ENCODE measurements around the gene ATF6B.
A peak's percentile ranks its signal among the peaks of the same experiment; 100 is the strongest.
"Not testable (repeated sequence)": the region's sequence is repeated elsewhere in the genome, so short reads cannot be mapped to it uniquely, and the experiment has no call there.

ATF6B gene

DNA sequence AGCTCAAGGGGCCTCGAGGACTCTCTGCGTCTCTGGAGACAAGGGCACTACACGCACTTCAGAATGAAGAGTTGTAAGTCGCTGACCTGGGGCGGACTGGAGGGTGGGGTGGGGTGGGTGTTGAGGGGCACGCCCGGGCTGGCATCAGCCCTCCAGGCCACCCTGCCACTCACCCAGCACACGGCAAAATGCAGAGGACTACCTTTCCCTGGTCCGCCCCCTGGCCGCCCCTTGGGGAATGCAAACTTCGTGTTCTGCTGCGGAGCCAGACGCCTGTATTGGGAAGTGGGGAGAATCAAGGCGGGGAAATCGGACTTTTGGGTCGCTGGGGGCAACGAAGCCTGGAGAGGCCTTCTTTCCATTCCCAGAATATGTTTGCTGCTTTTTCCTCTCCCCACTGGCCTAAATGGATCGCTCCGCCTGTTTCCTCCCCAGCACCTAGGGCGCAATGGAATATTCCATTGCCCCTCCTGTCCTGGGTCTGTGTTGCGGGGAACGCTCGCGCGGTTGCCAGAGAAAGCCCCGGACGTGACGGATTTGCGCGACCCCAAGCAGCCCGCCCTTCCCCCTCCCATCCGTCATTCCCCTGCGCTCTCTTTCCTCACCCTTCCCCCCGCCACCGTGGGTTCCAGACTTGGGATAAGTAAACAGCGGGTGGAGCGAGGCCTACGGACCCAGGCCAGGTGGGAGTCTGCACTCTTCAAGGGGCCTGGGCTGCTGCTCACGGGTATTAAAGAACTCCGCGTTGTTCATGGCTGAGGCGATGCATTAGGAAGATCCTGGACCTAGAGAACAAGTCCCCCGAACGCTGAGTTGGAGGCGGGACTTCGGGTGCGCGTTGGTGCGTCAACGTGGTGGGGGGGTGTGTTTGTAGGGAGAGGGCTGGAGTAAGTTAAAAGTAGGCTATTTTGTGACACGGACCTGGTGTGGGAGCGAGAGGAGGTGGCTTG, 25.8 kb upstream of the ATF6B start, which contains the start of gene PPT2:
Gene PPT2 (plus strand): TSS at position 578 of the 950 bp plus-strand sequence. CDS start 454 bp downstream, outside the sequence.
- peak; percentile 90 for DNase-seq

DNA sequence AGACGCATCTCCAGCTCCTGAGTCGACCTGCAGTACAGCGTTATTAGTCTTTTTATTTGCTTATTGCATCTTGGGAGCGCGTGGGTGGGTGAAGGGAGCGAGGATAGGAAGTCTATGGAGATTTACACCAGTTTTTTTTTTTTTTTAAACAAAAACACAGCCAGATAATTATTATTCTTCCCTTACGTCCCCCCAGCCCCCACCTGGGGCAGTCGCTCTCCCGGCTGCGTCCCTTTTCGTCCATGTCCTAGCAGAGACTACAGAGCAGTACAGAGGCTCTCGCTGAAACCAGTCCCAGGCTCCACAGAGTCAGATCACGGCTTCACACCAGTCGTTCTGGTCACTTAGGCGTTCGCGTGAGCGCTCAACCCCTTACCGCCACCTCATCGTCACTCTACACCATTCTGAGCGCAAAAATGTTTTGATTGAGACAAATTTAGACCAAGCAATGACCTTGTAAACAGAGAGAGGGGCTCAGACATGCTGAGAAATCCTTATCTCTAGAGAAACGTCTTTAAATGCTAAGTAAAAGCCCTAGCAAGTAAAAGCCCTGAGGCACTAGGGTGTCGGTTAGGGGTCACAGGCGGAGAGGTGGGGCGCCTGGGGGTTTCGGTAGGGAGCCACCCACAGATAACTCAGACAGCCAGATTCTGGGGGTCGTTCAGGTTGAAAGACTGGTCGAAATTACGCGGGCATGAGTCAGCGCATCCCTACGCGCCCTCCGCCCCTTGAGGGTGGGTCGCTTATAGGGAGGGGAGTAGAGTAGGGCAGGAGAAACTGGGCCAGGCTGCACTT, 24.9 kb upstream of the ATF6B start:
- no peak for DNase-seq

DNA sequence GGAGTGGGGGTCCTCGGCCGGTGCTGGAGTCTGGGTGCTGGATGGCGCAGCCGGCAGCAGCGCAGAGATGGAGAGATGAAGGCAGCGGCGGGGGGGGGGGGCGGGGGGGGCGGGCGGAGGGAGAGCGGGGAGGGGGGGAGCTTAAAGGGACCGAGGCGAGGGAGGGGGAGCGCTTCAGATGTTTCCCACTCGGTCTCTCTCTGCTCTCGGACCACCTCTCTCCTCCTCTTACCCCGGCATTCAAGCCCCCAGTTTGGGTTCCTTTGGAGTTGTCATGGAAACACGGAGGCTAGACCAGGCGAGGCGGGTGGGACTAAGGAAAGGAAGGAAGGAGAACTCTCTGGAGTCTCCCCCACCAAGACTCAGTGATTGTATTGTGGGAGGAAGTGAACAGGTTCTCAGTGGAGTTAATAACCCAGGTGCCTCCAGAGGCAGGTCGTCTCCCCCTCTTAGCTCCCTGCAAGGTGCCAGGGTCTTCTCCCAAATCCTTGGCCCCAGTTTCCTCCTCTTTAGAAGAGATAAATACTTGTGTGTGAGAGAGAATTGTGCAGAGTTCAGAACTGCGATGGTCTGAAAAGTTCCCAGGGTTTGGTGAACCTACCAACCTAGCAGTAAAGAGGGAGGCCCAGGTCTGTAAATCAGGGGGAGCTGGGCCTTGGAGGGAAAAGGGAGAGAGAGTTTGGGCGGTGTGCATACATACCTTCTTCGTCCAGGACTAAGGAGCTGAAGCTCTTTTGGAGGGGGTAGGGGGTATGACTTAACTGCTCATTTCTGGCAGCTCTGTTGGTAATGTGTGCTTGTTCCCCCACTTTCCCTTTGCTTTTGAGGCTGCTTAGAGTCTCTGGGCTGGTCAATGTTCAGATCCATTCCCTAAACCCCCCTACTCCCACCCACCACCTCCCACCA, 24.1 kb upstream of the ATF6B start, which contains the start of gene PRRT1:
Gene PRRT1 (minus strand): TSS at position 77 of the 906 bp plus-strand sequence. CDS start 112 bp downstream, outside the sequence.
- no peak for DNase-seq

DNA sequence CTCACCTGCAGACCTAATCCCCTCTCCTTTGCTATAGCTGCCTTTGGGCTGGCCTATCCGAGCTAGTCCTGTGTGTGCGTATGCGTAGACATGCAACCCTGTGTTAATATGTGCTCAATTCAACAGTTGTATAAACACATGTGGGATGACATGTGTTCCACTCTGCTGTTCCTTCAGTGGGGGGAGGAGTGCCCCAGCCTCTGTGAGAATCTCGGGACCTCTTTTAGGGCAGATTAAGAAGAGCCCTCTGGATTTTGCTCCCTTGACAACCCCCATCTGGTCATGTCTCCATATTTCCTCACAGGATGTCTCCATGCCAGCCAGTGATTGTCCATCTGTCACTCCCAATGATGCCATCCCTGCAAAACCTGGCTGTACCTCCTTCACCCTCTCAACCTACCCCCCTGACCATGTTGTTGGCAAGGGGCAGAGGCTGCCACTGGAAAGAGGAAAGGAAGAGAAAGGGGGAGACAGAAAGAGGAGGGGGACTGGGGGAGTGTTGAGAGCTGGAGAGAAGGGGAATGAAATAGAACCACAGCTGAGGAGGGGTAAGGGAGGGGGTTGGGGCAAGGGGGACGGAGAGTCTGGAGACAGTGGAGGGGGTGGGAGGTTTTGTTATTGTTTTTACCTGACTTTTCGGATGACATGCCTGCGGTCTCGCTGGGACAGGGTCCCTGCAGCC, 23.3 kb upstream of the ATF6B start:
- DNase-seq: no peak

DNA sequence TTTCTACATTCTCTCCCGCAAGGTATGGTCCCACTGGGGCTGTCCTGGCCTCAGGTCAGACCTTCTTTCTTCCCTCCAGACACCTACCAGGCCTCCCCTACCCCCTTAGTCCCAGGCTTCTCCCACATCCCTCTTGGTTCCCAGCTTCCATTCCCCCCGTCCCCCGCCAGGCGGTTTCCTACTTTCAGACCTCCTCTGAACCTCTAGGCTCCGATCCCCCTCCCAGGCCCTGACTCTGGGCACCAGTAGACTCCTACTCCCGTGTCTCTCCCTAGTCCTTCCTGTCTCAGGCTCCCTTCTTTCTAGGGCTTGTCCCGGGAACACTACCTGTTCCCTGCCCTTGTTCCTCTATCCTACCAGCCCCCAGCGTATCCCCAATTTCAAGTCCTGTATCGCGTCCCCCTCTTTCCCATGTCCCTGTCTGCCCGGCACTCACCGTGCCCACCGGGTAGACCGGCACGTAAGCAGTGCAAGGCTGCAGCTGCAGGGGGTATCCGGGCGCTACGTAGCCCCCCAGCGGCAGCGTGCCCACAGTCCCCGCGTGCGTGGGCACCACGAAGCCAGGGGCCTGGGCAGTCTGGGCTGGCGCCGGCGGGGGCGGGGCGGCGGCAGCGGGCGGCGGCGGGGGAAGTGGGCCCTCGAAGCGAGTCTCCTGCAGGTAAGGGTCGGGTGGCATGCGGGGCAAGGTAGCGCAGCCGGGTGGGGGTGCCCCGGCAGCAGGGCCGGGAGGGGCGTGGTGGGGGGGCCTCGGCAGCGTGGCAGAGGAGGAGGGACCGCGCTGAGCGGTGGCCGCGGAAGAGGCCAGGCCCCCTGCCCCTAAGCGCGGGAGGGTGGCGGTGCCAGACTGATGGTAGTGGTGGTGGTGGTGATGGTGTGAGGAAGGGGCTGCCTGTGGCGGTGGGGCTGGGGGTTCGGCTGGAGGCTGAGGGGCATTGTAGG, 22.2 kb upstream of the ATF6B start:
- no peak for DNase-seq

DNA sequence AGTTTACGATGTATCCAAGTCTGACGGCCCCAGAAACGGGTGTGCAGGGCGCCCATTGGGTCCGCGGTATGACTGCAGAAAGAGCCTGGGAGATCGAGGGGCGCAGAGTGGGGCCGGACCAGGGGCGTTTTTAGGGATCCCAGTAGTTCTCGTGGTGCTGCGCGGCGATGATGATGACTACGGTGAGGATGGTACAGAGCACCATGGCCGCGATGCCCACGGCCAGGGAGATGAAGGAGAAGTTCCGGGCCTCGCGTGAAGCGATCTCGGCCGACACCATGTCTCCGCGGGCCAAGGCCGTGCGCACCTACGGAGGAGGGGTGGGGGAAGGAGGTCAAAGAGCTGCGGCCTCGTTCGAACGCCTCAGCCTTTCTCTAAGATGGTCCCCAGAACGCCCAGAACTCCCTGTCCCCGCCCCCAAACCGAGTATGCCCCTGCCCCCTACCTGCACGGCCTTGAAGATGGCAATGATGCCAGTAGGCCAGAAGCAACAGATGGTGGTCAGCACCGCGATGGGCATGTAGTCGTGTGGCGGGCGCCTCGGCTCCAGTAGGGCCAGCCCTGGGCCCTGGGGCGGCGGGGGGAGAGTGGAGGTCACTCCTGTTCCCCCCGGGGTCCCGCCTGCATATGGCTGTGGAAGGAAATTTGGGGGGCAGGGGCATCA, 21.2 kb upstream of the ATF6B start:
- no peak for DNase-seq

DNA sequence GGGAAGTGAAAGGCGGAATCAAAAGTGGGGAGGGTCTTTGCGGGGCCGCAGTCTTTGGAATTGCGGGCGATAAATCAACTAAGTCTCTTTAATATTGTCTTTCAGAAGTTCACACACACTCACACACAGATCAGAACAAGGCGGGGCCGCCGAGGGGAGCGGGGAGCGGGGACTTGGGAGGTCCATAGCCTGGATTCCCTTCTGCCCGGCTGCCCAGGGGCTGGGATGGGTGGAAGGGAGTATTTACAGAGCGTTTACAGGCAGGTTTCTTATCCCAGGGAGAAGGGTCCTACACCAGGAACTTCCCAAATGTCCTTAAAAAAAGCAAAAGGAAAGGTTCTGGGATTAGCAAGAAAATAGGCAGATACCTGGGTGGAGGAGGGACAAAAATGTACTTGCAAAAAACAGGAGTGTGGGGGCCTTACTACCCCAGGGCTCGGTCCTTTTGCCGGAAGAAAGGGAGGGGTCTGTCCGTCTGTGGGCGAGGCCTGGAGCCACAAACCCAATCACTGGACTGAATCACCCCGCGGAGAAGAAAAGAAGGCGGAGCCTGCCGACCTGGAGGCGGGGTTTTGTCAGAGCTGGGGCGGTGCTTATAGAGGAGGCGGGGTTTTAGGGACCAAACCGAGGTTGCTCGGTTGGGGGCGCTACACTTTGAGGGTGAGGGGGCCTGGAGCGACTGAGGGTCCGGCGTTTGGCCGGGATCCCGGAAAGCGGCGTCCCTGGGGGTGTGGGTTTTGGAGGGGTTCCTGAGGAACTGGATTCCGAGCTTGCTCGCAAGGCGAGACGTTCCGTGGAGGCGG, 20.4 kb upstream of the ATF6B start:
- peak; percentile 86 for DNase-seq

DNA sequence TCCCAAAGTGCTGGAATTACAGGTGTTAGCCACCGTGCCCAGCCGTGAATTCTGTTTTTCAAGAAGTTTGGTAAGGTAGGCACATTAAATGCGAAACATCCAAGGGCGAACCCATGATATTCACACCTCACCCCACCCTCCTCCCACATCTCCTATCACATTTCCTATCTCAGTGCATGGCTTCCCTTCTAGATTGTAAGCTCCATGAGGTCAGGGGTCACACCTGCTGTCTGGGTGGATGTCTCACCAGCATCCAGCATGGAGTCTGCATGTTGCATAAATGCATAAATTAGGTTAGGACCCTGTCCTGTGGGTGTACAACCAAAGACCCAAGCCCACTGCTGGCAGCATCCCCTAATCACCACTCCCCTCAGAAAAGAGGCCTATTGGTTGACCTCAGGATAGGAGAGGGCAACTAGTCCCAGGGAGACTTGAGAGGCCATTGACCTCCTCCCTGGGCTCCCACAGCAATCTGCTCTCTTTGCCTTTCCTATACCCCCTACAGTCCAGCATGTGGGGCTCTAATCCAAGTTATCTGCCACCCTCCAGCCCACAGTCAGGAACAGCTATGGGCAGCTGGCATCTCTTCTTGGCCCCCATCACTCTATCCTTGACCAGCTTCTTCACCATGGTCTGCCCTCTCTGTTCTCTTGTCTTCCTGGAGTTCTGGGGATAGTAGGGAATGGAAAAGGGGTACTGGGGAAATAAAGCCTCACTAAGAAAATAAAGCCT, 19.5 kb upstream of the ATF6B start:
- no peak for DNase-seq

DNA sequence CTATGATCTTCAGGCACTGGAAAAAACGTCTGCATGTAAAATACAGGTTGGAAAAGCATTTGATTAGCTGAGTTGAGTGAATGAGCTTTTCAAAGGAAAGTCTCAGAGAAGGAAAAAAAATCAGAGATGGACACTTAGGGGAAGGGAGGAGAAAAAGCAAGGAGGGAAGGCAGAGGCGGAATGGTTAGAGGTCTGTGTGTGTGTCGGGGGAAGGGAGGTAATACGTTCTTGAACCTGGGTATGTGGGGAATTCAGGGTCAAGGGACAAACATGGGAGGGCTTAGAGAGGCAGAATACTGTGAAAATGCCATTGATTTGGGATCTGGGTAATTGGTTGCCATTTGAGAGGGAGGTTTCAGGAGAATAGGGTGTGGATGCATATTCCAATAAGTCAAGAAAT, 18.6 kb upstream of the ATF6B start:
- no peak for DNase-seq

DNA sequence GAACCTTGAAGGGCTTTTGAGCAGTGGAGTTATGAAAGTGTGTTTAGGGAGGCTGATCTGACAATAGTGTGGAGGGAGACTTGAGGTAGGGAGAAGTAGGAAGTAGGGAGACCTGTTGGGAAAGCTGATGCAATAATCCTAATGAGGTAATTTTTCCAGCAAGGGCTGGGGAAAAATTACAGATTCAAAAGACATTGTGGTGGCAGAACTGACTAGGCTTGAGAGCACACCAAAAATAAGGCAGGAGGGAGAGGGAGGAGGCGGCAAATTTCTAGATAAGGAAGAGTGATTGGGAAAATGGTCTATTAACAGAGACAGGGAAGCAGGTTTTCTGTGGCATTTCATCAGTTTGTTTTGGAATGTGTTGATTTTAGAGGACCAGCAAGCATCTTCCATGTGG, 18.2 kb upstream of the ATF6B start:
- no peak for DNase-seq

DNA sequence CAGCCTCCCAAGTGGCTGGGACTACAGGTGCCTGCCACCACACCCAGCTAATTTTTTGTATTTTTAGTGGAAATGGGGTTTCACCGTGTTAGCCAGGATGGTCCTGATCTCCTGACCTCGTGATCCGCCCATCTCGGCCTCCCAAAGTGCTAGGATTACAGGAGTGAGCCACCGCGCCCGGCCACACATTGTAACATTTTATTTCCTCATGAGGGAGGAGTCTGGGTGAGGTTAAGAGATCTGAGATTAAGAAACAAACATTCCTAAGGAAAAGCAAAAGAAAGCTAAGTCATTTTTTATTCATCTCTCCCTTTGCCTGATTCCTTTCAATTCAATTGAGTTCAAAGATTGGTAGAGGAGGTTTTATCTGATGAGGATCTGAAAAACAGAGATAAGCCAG, 16.2 kb upstream of the ATF6B start:
- not testable (repeated sequence) for DNase-seq

DNA sequence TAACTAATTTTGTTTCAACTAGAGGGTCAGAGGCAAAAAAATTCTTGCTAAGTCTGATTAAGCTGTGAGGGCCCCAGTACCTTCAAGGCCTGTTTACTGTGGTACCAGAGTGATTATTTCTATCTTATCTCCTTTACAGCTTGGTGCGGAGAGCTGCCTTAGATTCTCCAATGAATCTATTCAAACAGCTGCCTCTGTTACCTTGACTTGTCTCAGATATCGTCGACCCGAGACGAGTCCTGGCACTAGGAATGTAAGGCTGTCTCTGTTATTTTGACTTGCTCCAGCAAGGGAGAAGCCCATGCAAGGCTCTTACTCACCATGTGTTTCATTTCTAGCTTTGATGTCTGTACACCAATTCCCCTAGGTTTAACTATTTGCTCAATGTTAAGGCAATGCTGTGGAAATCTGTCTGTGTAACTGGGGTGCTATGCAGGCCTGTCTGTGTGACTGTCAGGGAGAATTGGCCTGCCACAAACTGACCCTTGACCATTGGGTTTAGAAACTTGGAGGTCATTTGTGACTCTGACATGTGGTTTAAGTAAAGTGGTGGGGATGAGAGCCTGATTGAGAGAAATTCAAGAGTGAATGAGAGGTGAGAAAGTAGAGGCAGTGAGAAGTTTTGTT, 12.5 kb upstream of the ATF6B start:
- DNase-seq: no peak

DNA sequence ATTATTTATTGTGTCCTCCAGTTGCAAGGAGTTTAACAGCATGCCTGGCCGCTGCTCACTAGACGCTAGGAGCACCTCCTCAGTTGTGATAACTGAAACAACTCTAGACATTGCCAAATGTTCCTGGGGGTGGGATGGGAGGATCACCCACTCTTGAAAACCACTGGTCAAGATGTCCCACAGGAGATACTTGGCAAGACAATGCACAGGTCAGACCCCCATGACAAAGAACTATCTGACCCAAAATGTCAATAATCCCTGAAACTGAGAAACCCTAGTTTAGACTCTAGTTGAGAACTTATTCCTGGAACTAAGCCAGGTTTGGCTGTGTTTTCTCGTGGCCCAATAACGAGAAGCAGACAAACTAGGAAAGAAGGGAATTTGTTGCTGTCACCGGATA, 11.5 kb upstream of the ATF6B start:
- no peak for DNase-seq

DNA sequence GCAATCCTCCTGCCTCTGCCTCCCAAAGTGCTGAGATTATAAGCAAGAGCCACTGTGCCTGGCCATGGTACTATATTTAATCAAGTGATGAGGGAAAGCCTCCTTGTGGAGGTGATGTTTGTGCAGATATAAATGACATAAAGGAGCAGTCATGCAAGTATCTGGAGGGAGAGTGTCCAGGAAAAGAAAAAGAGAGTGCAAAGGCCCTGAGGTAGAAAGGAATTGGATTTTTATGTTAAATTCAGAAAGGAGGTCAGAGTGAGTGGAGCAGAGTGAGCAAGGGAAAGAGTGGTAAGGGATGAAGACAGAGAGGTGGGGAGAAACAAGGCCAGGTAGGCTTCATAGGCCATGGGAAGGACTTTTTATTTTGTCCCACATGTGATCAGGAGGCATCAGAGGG, 9.4 kb upstream of the ATF6B start:
- no peak for DNase-seq

DNA sequence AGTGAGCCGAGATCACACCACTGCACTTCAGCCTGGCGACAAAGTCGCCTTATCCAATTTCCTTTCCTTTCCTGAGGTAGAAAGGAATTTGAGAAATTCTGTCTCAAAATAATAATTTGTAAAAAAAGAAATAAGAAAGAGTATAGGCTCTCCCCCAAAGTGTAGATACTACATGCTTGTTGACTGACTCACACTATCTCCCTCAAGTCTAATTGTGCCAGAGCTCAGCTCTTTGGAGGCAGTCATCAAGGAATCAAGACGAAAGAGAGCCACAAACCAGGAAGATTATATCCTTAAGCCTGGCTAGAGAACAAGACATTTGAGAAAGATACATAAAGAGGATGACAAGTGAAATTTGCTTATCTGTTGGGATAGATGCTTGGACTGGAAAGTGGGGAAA, 5.7 kb upstream of the ATF6B start:
- no peak for DNase-seq

DNA sequence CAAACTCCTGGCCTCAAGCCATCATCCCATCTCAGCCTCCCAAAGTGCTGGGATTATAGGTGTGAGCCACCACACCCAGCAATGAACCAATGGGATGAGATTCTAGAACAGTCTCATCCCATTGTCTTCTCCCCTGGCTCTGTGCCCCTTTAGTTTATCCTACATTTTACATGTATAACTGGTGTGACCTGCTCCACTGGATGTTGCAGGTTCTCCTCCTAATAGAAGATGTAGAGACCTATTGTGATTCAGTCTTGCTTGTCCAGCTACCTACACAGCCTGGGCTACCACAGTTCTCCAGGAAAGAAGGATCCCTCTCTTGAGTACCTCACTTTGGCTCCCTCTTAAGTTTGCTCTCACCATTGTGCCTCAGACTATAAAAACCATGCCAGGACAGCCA, 4.1 kb upstream of the ATF6B start:
- no peak for DNase-seq

DNA sequence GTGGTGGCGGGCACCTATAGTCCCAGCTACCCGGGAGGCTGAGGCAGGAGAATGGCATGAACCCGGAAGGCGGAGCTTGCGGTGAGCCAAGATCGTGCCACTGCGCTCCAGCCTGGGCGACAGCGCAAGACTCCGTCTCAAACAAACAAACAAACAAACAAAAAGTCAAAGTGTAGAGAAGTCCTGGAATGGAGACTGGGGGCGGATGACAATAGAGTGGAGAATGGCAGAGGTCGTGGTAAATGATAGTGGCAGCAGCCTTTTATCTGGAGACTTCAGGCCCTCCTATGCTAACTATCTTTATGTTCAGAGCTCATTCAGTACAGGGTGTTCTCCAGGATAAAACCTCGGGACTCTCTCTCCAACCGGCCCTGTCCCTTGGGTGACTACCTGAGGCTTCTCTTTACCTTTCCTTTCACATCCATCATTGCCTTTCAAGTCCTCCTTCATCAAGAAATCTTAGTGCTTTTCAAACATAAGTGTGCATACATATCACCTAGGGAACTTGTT, 3.4 kb upstream of the ATF6B start:
- DNase-seq: no peak

Data from stimulated activated CD8-positive, alpha-beta memory T cell treated with anti-CD3 and anti-CD28 coated beads, Interleukin-4, amount 100 ng/mL, for 48 hours (primary cell).